GM19395 (cell line): ENCODE measurements around the gene KLHL11.

Experiments
- ATAC-seq: cut with Tn5 transposase; IDR thresholded peaks from one replicate; pipeline ENCODE4 v1.9.1; 2021; ENCODE audit warnings: mild to moderate bottlenecking, moderate library complexity; ENCODE audit not compliant: unreplicated experiment

Gene KLHL11

DNA sequence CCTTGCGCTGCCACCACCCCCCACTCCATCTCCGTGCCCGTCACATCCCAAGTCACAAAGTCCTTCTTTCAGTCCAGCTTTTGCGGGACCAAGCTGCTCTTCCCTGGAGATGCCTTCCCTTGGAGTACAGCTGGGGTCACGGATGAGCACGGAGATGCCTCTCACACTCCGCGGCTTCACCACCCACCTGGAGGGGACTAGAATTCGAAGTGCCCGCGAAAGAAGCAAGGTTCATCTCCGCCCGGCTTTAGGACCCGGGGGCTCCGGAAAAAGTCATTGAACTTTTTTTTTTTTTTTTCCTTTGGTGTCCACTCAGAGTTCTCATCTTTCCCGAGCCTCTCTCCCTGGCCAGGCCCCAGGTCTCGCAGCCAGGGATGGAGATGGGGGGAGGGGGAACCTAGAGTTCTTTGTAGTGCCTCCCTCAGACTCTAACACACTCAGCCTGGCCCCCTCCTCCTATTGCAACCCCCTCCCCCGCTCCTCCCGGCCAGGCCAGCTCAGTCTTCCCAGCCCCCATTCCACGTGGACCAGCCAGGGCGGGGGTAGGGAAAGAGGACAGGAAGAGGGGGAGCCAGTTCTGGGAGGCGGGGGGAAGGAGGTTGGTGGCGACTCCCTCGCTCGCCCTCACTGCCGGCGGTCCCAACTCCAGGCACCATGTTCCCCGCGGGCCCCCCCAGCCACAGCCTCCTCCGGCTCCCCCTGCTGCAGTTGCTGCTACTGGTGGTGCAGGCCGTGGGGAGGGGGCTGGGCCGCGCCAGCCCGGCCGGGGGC is 52.7 kb downstream of the KLHL11 start, which contains the start of gene FKBP10:
TSS of gene FKBP10 (plus strand) at position 624 of the 771 bp plus-strand sequence. CDS start at position 655, 31 bp downstream.
- no peak for ATAC-seq

DNA sequence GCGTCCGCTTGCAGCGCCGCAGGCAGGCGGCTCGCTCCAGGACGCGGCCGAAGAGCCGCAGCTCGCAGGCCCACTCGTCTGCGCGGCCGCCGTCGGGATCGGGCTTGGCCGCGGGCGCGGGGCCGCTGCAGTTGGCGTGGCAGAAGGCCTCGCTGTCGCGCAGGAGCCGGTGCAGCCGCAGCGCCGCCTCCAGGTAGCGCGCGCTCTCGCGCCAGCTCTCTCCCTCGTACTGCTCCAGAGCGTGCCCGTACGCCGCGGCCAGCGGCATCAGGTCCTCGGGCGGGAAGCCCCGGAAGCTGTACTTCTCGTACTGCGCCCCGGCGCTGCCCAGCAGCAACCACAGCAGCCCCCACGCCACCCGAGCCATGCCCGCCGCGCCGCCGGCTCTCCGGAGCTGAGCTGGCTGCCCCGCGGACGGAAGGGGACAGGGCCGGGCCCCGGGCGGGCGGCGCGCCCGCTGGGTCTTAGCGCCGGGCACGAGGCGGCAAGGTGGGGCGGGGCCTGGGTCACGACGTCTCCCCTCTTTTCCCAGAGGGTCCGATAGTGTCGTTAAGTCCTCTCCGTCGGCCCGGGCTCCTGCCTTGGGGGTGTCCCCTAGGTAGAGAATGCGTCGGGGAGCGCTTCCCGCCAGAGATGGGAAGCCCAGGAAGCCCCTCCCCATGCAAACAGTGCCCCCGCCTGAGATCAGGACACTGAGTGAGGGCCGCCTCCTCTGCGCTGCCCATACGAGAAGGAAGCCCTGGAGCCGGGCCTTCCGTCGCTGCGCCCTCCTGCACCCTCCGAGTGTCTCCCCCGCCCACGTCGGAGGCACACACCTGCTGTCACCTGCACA is 53.5 kb downstream of the KLHL11 start, which contains the start of gene P3H4:
TSS of gene P3H4 (minus strand) at position 401 of the 832 bp plus-strand sequence. CDS start at position 367, 34 bp downstream.
- ATAC-seq: no peak

DNA sequence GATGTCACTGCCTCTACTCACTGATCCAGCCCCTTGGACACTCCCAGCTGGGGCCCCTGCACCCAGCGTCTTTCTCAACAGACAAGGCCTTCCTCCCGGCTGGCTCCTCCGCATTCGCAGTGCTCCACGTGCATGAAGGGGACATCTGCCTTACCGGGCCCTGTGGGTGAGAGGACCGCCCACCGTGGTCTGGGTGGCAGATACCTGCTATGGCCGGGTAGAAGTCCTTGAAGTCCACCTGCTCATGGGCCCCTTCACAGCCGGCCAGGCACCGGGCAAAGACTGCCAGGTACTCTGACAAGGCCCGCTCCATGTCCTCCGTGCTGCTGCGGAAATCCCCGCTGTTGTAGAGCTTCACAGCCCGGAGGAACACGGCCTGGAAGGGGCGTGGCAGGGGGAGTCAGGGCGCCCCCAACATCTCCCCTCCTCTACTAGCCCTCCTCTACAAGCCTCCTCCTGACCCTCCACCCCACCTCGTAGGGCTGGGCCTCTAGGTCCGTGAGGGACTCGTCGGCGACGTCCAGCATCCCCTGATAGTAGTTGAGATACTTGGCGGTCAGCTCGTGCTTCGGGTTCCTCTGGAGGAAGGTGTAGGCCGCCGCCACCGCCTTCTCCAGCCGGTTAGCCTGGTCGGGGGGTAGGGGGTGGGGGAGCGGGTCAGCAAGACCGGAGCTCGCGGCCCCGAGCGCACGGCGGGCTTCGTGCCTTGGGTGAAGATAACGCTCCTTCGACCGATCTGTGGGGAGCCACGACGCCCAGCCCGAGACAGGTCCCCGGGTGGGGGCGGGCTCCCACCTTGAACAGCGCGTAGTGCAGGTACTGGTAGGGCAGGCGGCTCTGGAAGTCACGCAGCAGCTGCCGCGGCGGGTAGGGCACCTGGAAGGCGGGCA is 54.3 kb downstream of the KLHL11 start:
- no peak for ATAC-seq

DNA sequence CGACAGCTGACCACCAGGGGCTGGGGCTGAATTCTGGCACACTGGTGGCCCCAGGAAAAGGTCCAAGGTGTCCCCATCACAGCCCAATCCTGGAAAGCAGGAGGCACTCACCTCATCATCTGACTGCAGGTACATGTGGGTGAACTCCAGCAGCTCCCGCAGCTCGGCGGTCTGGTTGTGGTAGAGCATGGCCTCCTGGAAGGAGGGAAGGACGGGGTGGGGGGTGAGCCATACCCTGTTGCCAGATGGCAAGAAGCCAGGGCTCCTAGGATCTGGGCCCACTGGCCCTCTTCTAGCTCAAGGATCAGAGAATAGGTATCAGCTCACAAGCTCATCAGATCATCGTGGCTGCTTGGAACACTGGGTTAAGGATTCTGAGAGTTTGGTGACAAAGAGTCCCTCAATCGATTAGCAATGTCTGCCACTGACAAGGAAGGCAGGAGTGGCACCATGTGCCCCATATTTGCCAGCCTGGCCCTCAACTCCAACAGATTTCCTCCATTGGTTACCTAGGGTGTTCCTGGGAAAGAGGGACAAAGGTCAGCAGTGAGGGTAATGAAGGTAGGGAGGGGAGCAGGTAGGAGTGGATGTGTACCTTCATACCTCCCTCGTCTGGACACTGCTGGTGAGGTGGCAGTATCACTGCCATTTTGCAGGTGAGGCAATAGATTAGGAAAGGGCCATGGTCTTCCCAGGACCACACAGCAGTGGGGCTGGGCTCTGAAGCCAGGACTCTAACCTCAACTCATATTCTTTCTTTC is 58.4 kb downstream of the KLHL11 start:
- ATAC-seq: no peak
